Dermis blood vessel endothelial cell (primary cell): ENCODE measurements around the gene EPO. TPM values are rescaled to one million over a fixed set of nuclear protein-coding genes. Genes with fewer than 3 reads are reported as not detected.
"Not testable (repeated sequence)": the region's sequence is repeated elsewhere in the genome, so short reads cannot be mapped to it uniquely, and the experiment has no call there.

Source experiments
- DNase-seq: peaks from one replicate; pipeline ENCODE4 v3.0.0; 2010
- total RNA-seq: library from RNA; depleted of rRNA; stranded (reverse); fragments of >200 nt; gene quantifications from 2 replicates; pipeline ENCODE4 v1.2.3, GENCODE V29; 2014

EPO gene
- total RNA-seq, 1 donor from 2014 or later: not detected

DNA sequence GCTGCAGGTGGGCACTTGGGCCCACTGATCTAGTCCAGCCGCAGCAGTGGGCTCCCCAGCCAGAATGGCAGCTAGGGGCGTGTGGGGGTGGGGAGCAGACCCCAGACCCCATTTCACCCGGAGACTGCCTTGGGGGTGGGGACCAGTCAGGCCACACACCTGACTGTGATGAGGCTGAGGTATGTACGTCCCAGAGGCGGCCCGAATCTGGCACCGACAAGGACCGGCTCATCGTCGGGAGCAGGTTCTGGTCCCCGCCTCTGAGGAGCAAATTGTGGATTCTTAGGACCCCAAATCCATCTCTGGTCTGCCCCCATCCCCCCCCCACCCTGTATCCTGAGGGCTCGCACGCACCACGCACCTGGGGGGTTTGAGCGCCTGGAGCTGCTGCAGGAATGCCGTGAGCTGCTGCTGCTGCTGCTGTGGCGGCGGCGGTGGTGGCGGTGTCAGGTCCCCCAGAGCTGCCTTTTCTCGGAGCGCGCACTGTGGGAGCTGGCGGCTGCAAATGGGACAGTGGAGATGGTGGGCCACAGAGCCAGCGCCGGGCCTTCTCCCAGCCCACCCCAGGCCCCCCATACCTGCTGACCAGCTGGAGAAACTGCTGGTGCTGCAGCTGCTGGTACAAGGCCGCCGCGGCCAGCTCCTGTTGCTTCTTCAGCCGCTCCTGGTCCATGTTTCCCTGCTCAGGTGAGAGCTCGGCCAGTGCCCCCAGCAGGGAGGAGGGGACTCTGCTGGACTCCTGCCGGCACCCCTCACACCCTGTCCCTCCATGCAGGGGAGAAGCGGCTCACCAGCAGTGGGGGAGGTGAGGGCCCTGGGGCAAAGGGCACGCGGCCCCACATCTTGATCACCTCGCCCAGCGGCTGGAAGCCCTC lies 36.4 kb upstream of the EPO start:
- DNase-seq: no peak

DNA sequence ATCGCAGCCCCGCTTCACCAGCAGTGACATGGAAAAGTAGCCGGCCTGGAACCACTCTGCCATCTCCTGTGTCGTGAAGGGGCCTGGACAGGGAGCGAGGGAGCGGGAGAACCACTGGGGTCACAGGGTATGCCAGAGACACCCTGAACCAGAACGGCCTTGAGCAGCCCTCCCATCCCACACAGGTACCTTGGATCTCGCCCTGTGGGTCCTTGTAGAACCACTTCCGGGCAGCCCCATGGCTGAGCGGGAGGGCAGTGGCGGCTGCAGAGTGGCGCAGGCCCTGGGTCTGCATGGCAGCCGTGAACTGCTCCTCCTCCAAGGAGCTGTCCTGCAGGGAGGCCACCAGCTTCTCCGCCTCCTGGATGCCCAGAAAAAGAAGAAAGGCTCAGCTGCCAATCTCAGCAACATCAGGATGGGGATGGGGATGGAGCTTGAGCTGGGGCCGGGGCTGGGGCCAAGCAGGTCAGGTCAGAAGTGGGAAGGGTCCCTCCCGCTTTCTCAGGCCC lies 35.7 kb upstream of the EPO start:
- no peak for DNase-seq

DNA sequence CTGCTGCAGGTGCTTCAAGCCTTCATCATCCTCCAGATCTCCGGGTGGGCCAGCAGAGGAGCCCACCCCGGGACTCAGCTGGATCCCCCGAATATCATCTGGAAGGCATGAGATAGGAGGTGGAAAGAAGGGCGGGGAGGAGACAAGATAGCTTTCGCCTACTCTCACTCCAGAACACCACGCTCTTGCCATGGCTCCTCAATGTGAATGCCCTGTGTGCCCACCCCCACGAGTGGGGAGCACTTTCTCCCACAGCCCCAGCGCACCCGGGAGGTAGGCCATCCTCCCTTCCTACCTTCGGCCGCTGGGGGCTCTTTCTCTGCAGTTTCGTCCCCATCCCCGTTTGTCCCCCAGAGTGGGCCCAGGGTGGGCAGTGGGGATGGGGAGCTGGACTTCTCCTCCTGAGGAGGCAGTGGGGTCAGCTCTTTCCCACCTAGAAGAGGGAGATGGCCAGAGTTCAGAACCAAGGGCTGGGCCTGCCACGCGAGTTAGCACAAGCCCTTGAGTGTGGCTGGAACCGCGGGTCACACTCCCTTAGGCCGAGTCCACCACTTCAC lies 35.1 kb upstream of the EPO start:
- no peak for DNase-seq

DNA sequence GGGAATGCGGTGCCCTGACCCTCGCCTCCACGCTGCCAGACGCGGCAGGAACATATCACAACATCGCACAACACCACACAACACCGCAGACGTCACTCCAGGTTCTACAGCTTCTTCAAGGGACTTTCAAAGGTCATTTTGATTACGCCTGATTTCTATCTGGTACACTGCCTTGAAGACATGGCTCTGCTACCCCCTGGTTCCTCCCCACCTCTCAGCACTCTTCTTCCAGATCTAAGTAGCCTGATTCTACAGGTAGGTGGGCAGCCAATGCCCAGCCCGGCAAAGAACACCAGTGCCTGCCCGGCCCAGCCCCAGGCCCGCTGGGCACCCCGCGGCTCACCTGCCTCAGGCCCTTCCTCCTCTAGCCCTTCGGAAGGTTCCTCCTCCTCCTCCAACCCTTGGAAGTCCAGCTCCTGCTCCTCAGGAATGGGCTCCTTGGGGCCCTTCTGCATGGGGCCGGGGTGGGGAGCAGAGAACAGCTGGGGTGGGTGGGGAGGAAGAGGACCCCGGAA lies 34.6 kb upstream of the EPO start:
- no peak for DNase-seq

DNA sequence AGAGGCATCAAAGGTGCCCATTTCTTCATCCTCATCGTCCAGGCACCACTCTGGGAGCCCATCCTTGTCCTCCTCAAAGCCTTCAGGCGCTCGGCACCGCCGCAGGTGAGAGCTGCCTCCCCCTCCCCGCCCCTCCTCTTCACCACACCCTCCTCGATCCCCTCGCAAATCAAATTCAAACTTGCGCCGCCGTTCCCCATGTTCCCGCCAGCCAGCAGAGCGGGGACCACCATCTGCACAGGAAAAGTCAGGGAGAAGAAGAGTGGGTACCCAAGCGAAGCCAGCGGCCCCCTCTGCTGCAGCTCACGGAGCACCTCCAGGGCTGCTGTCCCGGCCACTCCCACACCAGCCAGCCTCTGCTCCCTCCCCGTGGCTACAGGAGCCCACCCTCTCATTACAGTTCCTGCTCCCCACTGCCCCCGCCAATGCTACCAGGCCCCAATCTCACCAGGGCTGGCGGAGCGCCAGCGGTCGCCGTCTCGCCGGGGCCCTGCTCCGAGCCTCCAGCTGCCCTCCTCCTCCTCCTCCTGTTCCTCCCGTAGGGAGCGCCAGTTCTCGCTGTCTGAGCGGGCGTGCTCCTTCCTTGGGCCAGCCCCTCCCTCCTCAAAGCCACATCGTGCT lies 34.0 kb upstream of the EPO start:
- DNase-seq: no peak

DNA sequence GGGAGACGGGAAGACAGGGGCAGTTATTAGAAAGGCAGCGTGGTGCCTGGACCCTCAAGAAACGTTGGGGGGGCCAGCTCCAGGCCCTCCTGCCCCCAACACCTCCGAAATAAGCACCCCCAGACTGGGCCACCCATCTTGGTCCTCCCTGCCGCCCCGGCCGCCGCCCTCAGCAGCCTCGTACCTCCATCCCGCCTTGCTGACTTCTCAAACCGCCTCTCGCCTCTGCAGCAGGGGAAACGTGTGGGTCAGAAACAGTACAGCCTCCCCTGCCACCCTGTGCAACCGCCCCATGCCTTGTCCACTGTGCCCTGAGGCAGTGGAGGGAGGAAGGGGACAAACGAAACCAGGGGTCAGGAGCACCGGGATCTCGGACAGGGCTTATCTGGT lies 33.5 kb upstream of the EPO start:
- no peak for DNase-seq

DNA sequence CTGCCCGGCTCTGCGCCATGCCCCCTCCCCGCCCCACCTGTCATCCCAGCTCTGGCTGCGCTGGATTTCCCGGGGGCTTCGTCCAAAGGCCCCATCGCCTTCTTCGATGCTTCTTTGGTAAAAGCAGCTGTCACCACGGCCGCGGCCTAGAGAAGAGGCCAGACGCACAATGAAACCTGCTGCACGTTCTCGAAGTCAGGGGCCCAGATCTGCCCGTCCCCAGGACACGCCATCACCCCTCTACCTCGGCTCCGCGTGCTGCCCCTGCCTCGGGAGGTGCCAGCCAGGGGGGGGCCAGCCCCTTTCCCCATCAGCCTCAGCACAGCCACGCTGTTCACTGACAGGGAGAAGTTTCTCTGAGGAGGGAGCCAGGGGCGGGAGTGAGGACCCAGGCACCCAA lies 33.0 kb upstream of the EPO start:
- DNase-seq: no peak

DNA sequence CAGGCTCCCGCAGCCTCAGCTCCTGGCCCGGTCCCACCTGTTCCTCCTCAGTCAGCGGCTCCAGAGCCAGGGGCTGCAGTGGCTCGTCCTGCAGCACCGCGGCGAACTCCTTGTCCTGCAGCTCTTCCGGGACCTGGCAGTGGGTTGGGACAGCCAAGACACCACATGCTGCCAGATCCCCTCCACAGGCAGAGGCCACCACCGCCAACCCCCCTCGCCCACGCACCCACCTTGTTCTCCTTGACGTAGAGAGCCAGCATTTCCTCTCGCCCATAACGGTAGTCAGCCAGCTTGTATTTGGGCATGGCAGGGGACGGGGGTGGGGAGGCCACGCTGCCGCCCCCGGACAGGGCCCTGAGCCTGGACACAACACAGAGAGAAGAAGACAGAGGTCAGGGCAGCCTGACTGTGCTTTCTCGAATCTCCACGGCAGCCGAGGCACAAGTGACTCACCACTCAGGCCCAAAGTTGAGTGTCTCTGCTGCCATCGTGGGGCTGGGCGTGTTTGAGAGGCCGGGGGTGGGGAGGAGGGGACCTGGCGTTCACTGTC lies 32.4 kb upstream of the EPO start:
- no peak for DNase-seq

DNA sequence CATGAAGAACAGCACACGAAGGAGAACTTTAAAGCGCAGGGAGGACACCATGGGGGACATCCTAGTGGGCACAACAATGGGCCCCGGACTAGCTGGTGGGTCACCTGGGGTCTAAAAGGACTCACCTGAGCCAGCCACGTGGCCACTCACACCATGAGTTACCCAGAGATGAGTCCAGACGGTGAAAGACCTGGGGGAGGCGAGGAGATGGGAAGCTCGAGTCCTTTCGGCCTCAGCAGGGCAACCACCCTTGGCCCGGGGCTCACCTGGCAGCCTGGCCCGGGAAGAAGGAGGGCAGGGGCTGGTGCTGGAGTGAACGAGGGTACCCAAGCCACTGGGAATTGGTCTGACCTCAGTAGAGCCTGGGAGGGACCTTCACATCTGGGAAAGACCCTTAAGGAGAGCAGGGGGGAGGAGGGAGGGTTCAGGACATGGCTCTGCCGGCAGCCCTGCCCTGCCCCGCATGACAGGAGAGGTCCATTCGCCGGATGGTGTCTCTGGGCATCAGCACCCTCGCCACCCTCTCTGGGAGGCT lies 31.9 kb upstream of the EPO start:
- DNase-seq: no peak

DNA sequence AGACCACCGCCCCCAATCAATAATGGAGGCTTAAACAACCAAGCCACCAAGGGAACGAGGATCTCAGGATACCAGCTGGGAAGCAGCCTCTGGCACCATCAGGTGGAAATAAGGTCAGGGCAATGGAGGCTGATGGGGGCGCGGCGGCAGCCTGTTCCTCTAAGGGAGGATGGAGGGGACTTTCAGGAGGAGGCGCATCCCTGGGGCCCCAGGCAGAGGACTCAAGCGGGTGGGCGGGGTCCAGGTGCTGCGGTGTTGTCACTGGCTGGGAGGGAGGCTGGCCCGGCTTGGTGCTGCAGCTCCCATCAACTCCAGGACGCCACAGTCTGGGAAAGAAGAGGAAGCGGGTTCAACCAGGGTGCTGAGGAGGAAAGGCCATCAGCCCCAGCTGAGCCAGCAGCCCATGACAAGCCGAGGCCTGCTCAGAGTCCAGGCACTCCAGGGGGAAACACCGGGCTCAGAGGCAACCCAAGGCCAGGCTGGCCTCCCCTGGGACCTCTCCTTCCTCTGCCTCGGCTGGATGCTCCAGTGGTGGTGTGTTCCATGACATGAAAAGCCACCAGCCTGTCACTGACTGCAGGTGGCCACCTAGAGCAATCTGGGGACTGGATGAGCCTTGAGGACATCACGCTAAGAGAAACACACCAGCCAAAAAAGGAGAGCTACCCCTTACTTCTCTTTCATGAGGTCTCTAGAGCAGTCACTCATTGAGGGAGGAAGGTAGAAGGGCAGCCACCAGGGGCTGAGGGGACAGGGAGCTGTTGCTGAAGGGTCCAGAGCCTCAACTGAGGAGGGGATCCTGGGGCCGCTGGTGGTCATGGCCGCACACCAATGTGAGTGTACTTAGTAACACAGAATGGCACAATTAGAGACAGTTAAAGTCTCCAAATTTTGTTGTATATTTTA lies 30.8 kb upstream of the EPO start:
- no peak for DNase-seq

DNA sequence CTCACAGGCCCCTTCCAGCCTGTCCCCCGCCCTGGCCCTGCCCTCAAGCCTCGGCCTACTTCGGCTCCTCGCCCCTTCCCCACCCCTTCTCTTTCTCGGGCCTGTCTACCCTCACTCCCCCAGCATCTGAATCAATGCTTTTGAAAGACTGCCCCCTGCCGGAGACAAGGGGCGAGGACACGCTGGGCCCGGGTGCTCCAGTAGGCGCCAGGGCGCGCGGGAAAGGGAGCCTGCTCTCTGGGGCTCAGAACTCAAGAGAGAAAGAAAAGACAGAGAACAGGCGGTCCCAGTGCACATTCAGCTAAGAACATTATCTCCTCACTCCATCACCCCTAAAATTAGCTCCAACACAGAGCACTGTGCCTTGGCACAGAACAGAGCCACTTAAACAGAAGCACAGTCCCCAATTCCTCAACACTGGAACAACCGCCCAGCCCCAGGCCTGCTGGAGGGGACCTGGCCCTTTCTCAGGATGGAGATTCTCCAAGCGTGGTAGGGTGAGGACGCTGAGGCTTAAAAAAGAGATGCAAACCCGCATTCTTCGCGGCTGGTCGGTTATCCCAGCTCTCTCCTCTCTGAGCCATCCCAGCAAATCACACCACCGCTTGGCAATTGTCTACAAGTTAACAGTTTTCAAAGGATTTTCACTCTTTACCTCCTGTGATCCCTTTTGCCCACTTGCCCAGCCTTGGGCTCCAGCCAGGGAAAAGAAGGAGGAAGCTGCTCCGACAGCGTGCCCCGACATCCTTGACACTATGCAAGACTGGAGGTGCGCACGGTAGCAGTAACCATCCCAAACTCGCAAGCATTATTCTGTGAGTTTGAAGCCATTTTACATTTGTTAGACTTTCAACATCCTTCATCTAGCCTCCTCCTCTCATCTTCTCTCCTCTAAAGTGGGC lies 28.3 kb upstream of the EPO start:
- DNase-seq: peak; percentile 85

DNA sequence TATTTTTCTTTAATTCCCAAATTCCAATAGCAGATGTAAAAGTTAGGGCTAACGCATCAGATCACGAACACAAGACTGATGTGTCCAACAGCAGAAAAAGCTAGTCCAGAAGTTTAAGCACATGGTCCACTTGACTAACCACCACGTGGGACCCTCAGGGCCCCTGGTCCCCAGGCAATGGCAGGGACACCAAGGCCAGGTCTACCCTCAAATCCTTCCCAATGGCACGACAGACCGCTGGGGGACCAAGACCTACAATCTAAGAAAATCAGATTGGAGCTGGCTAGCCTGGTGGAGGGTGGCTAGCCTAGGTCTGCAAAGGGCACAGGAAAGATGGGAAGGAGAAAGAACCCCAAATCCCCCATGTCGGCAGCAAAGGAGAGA lies 27.7 kb upstream of the EPO start:
- DNase-seq: no peak

DNA sequence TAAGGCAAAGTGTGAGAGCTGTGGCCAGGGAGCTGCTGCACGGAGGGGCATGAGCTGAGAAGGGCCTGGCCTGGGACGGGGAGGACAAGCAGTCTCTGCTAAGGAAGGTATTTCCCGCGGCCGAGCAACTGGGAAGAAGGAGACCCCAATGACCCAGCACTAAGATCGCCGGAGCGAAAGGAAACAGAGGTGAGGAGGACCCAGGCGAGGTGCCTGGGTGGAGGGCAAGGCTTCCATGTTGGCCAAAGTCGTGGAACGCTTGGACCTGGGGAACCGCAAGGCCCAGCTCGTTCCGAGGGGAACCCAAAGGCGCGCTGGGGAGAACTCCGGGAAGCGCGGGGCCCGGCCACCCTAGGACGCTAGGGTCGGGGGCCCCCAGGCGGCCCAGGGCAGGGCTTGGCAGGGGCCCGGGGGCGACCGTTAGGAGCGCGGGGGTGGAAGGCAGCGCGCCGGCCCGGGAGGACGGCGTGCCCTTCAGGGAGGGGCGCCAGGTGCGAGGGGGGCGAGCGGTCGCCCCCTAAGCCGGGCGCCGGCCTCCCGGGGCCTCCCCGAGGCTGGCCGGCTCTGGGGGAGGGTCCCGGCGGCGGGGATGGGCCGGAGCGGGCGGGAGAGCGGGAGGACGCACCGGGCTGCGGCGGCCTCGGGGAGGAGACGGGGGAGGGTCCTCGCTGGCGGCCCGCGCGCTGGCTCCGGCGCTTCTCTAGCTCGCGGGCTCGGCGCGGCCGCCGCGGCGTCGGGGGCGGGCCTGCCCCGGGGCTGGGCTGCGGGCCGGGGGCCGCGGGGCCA lies 26.8 kb upstream of the EPO start:
- peak; percentile 24 for DNase-seq

DNA sequence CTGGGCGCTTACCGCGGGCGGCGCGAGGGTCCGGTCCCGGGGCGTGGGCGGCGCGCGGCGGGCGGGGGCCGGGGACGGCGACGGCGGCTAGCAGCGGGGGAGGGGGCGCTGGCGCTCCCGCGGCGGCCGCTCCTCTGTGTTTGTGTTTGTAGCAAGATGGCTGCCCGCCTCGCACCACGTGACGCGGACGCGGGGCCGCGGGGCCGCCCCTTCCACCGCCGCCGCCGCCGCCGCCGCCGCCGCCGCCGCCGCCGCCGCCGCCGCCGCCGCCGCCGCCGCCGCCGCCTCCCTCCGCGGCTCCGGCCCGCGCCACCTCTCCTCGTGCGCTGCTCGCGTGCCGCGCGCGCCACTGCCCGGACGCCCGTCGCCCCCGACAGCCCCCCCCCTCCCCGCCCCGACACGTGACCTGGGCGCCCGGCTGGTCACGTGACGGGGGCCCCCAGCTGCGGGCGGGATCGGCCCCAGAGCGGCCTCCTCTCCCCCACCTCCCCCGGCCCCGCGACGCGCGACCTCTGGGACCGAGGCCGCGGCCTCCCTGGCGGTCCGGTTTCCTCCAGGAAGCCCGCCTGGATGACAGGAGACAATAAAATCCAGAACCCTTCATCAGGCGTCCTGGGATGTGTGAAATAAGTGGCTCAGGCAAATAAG lies 26.0 kb upstream of the EPO start, which contains the start of gene GIGYF1:
Gene GIGYF1, minus strand, starts transcription at position 153 of the 648 bp plus-strand sequence. CDS start 6,012 bp downstream, outside the sequence.
- peak; percentile 75 for DNase-seq

DNA sequence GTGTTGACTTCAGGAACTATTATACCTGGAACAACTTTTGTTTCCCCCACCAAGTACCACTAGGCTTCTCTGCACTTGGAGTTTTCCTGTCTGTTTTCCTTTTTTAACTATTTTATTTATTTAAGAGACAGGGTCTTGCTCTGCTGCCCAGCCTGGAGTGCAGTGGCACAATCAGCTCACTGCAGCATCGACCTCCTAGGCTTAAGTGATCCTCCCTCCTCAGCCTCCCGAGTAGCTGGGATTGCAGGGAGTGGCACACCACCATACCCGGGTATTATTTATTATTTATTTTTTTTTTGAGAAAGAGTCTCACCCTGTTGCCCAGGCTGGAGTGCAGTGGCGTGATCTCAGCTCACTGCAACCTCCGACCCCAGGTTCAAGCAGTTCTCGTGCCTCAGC lies 24.1 kb upstream of the EPO start:
- no peak for DNase-seq

DNA sequence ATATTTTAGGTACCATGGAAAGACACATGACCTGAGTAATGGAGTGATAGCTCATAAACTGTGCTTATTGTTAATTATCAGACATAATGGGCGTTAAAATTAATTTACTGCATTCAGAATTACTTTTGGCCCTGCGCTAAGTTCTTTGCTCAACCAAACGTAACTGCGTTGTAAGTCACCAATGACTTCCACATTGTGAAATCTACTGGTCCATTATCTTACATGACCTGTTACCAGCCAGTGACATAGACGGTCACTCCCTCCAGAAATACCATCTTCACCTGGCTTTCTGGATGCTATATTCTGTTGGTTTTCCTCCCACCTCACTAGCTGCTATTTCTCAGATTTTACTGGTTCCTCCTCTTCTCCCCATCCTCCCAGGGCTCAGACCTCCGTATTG lies 21.2 kb upstream of the EPO start:
- DNase-seq: no peak

DNA sequence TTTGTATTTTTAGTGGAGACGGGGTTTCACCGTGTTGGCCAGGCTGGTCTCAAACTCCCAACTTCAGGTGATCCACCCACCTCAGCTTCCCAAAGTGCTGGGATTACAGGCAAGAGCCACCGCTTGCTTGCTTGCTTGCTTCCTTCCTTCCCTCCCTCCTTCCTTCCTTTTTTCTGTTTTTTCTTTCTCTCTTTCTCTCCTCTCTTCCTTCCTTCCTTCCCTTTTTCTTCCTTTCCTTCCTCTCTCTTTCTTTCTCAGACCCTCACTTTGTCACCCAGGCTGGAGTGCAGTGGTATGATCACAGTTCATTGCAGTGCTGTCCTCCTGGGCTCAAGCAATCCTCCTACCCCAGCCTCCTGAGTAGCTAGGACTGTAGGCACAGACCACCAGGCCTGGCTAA lies 19.2 kb upstream of the EPO start:
- DNase-seq: not testable (repeated sequence)

DNA sequence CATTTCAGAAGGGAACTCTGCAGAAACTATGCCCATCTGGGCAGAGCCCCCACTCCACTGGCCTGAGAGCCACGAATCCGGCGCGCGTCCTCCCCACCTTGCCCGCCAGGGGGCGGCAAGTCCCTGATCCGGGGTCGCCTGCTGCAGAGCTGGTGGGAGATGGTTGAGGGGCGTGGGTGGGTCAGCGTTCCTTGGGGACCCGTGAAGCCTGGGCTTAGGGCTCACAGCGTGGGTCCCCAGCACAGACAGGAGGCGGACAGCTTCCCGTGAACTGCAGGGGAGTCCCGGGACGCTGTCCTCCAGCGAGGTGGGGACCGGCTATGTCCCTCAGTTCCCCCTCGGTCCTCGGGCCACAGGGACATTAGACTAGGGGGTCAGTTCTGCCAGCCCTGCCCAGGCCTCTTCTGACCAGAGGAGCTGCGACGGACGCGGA lies 14.9 kb upstream of the EPO start:
- DNase-seq: peak; percentile 82
